ENCODE data around the gene SVIL. TPM values are rescaled to one million over a fixed set of nuclear protein-coding genes. Genes with fewer than 3 reads are reported as not detected.

SVIL gene
- polyA plus RNA-seq, 1 donor from 2014 or later: 7.3 TPM

- Histone ChIP-seq H2AFZ (ENCODE audit: low read depth, low read length) (no peak overlapping the region), H3K27me3 (ENCODE audit: insufficient read depth, low read depth, low read length) (no peaks in the 10 kb centered on the region), H4K20me1 (ENCODE audit: insufficient read depth) (no peaks in the 10 kb centered on the region), H3K36me3 (ENCODE audit: insufficient read depth, low read length) (no peaks in the 10 kb centered on the region), H3K9me2 (ENCODE audit: insufficient read depth, low read length) (no peaks in the 10 kb centered on the region), H3K27ac (ENCODE audit: low read length) (no peak overlapping the region), H3K4me3 (ENCODE audit: low read length) (no peak overlapping the region), H3K9me3 (ENCODE audit: low read length) (no peaks in the 10 kb centered on the region), H3K79me2 (replicated peaks; ENCODE audit: insufficient read depth, low read length) (peaks cover 4% of the 10 kb centered on the region), H3K9ac (ENCODE audit: low read length) (no peak overlapping the region), H3K4me2 (ENCODE audit: low read length) (no peak overlapping the region), H3F3A (ENCODE audit: insufficient read depth, low read length, poor library complexity, severe bottlenecking) (no peaks in the 10 kb centered on the region)
- TF ChIP-seq POLR2AphosphoS5 (IDR thresholded peaks at IDR 0.05): no peak
Measured at GRCh38 chr10:29534590-29534989, 100.2 kb downstream of the SVIL start.

- Histone ChIP-seq H3K27ac (ENCODE audit: low read length) (no peak overlapping the region), H4K20me1 (ENCODE audit: insufficient read depth) (no peaks in the 10 kb centered on the region), H3K4me3 (ENCODE audit: low read length) (no peak overlapping the region), H3K79me2 (replicated peaks; ENCODE audit: insufficient read depth, low read length) (peaks cover 4% of the 10 kb centered on the region), H2AFZ (ENCODE audit: low read depth, low read length) (no peak overlapping the region), H3K27me3 (ENCODE audit: insufficient read depth, low read depth, low read length) (no peaks in the 10 kb centered on the region), H3K9ac (ENCODE audit: low read length) (no peak overlapping the region), H3K9me2 (ENCODE audit: insufficient read depth, low read length) (no peaks in the 10 kb centered on the region), H3K9me3 (ENCODE audit: low read length) (no peaks in the 10 kb centered on the region), H3F3A (ENCODE audit: insufficient read depth, low read length, poor library complexity, severe bottlenecking) (no peaks in the 10 kb centered on the region), H3K4me2 (ENCODE audit: low read length) (no peak overlapping the region), H3K36me3 (ENCODE audit: insufficient read depth, low read length) (no peaks in the 10 kb centered on the region)
- TF ChIP-seq MXI1 (conservative IDR thresholded peaks at IDR 0.05; ENCODE audit: poor library complexity, severe bottlenecking) (no peak), REST (IDR thresholded peaks at IDR 0.05; ENCODE audit: borderline replicate concordance) (no peak), EP300 (conservative IDR thresholded peaks at IDR 0.05; ENCODE audit: poor library complexity, severe bottlenecking) (no peak), SMC3 (conservative IDR thresholded peaks at IDR 0.05; ENCODE audit: poor library complexity) (no peak), POLR2AphosphoS5 (IDR thresholded peaks at IDR 0.05) (no peak), TAF1 (IDR thresholded peaks at IDR 0.05; ENCODE audit: low read depth) (no peak), RAD21 (conservative IDR thresholded peaks at IDR 0.05) (no peak), CTCF (IDR thresholded peaks at IDR 0.05; ENCODE audit: poor library complexity, severe bottlenecking) (no peak), EZH2 (IDR thresholded peaks at IDR 0.05; ENCODE audit: borderline replicate concordance, insufficient read depth, low read length, poor library complexity, severe bottlenecking) (no peak)
Measured at GRCh38 chr10:29533696-29534285, 101.0 kb downstream of the SVIL start.
